ENCODE results near the gene MLLT10. TPM values are rescaled to one million over a fixed set of nuclear protein-coding genes. Genes with fewer than 3 reads are reported as not detected.

The MLLT10 gene
- total and polyA plus RNA-seq, 2 of the 8 experiments (the other 6 are each of a cell fraction or from before 2014, with no cell fraction given) = 53.1 to 62.1 TPM

DNA sequence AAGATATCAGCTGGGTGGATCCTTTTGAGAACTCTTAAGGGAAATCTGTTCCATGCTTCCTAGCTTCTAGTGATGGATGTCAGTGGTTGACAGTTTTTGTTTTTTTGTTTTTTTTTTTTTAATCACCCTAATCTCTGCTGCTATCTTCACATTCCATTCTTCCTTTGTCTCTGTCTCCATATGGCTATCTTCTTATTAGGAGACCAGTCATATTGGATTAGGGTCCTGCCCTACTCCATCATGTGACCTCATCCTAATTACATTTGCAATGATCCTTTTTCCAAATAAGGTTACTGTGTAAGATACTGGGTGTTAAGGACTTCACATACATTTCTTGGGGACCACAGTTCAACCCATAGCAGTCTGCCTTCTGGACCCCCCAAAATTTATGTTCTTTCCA is 69.7 kb downstream of the MLLT10 start:
- no peak overlapping the region for H2BK120ac ChIP-seq (replicated peaks; ENCODE audit: low read depth, low read length)
- no peak overlapping the region for H3K23ac ChIP-seq (ENCODE audit: insufficient read length)
- no peak overlapping the region for H2BK5ac ChIP-seq (ENCODE audit: low read depth, low read length)
- H3K4ac ChIP-seq (replicated peaks; ENCODE audit: insufficient read length, low read depth, low read length) = no peak overlapping the region
- H3K4me3 ChIP-seq (ENCODE audit: extremely low read depth in 1 of 4, insufficient read depth in 2 of 4, low read depth in 3 of 4, low read length in 4 of 4) = no peak overlapping the region
- H3K9me3 ChIP-seq (ENCODE audit: insufficient read depth in 2 of 2, low read depth in 1 of 2, low read length in 1 of 2) = peaks cover 0 to 2% of the 10 kb centered on the region in 2 experiments; a peak in 1 of 4 replicates
- FAIRE-seq = no peak
- H4K91ac ChIP-seq (replicated peaks; ENCODE audit: insufficient read length, low read length) = no peak overlapping the region
- H2BK15ac ChIP-seq (ENCODE audit: low read length) = no peak overlapping the region
- peaks cover 0 to 73% of the 10 kb centered on the region in 2 experiments; a peak in 3 of 4 replicates for H3K79me2 ChIP-seq (ENCODE audit: control insufficient read depth in 1 of 2, insufficient read depth in 2 of 2, low read length in 2 of 2)
- DNase-seq (ENCODE audit: low read depth in 1 of 2, low spot score in 2 of 2) = no peak
- no peak overlapping the region for H4K8ac ChIP-seq (ENCODE audit: extremely low read depth, insufficient read depth, low read length)
- H3K27ac ChIP-seq (ENCODE audit: low read depth, low read length) = no peak overlapping the region
- H3K14ac ChIP-seq (ENCODE audit: insufficient read length) = no peak overlapping the region
- H2BK12ac ChIP-seq (ENCODE audit: low read depth, low read length) = no peak overlapping the region
- no peak overlapping the region for H3K4me2 ChIP-seq (ENCODE audit: insufficient read depth in 1 of 2, low read depth in 2 of 2, low read length in 2 of 2)
- no peak overlapping the region for H4K5ac ChIP-seq (ENCODE audit: insufficient read length, low read depth, low read length)
- ChIA-PET POLR2A (ENCODE audit: partially characterized antibody) (interaction anchor here (0.6 kb wide), 1 partner anchor 151 kb away, joined by 5 read pairs; no protein-coding TSS in a partner anchor), CTCF (ENCODE audit: partially characterized antibody) (no interaction called here)
- no peaks in the 10 kb centered on the region for H3K4me1 ChIP-seq (replicated peaks in 1 of 4; ENCODE audit: control insufficient read depth in 3 of 4, insufficient read depth in 4 of 4, low read length in 3 of 4)
- no peak overlapping the region for H3K9ac ChIP-seq (replicated peaks in 1 of 4; ENCODE audit: extremely low read depth in 1 of 4, low read depth in 3 of 4, low read length in 3 of 4)
- no peak overlapping the region for H2AK5ac ChIP-seq (ENCODE audit: low read depth, low read length)
- no peaks in the 10 kb centered on the region for H3K27me3 ChIP-seq (replicated peaks in 1 of 4; ENCODE audit: control insufficient read depth in 3 of 4, extremely low read depth in 1 of 4, insufficient read depth in 3 of 4, low read length in 3 of 4)
- H4K20me1 ChIP-seq (replicated peaks in 1 of 2; ENCODE audit: control insufficient read depth in 1 of 2, insufficient read depth in 2 of 2, low read length in 2 of 2) = peaks cover 1 to 3% of the 10 kb centered on the region in 2 experiments
- H2BK20ac ChIP-seq (ENCODE audit: low read length) = no peak overlapping the region
- H2AFZ ChIP-seq (ENCODE audit: low read length) = no peak overlapping the region
- no peaks in the 10 kb centered on the region for H3K23me2 ChIP-seq (ENCODE audit: low read depth, low read length)
- H3K18ac ChIP-seq (ENCODE audit: extremely low read depth, low read length) = no peak overlapping the region
- H3K36me3 ChIP-seq (ENCODE audit: control insufficient read depth in 2 of 4, insufficient read depth in 4 of 4, low read length in 3 of 4) = peaks cover 0 to 20% (median 9%) of the 10 kb centered on the region in 4 experiments; a peak in 3 of 8 replicates
- H3K56ac ChIP-seq (replicated peaks; ENCODE audit: insufficient read length, low read depth, low read length) = no peak overlapping the region
- peaks cover 2% of the 10 kb centered on the region; the same call in 1 of the 2 replicates for H3K79me1 ChIP-seq (ENCODE audit: low read depth, low read length)
- no peak for TF ChIP-seq POU5F1 (IDR thresholded peaks at IDR 0.05; ENCODE audit: low read depth, low read length)
- TF ChIP-seq GABPA (IDR thresholded peaks at IDR 0.05; ENCODE audit: borderline replicate concordance, insufficient read depth, low read length) = no peak
- TF ChIP-seq RBBP5 (IDR thresholded peaks at IDR 0.05; ENCODE audit: borderline replicate concordance, low read depth, low read length) = no peak
- no peak for TF ChIP-seq SIN3A (conservative IDR thresholded peaks at IDR 0.05 in 1 of 2, IDR thresholded peaks at IDR 0.05 in 1 of 2; ENCODE audit: low read depth in 1 of 2, low read length in 2 of 2)
- no peak for TF ChIP-seq ZNF274 (IDR thresholded peaks at IDR 0.05; ENCODE audit: borderline replicate concordance, extremely low read depth, low read length)
- no peak for TF ChIP-seq POLR2AphosphoS5 (IDR thresholded peaks at IDR 0.05; ENCODE audit: low read depth, low read length)
- no peak for TF ChIP-seq SUZ12 (IDR thresholded peaks at IDR 0.05; ENCODE audit: low read length)
- TF ChIP-seq TAF7 (optimal IDR thresholded peaks at IDR 0.05; ENCODE audit: borderline replicate concordance, low read depth, low read length) = no peak
- no peak for TF ChIP-seq YY1 (IDR thresholded peaks at IDR 0.05; ENCODE audit: low read depth, low read length)
- TF ChIP-seq CHD2 (IDR thresholded peaks at IDR 0.05; ENCODE audit: low read length) = no peak
- TF ChIP-seq USF2 (IDR thresholded peaks at IDR 0.05; ENCODE audit: low read length) = no peak
- TF ChIP-seq ATF3 (IDR thresholded peaks at IDR 0.05; ENCODE audit: insufficient read depth, low read depth, low read length) = no peak
